ENCODE results near the gene IZUMO4. TPM values are rescaled to one million over a fixed set of nuclear protein-coding genes. Genes with fewer than 3 reads are reported as not detected.

IZUMO4 gene
- total RNA-seq, 1 donor from 2014 or later: 9.5 TPM

- Mint-ChIP-seq H3K4me3 (ENCODE audit: low read depth) (peak overlapping the region; percentile 87), H3K36me3 (ENCODE audit: low read depth) (no peaks in the 10 kb centered on the region), H3K4me1 (ENCODE audit: low read depth) (peaks cover 19% of the 10 kb centered on the region), H3K9me3 (no peaks in the 10 kb centered on the region), H3K27me3 (ENCODE audit: low read depth) (no peaks in the 10 kb centered on the region), H3K27ac (peak overlapping the region; percentile 64)
- DNase-seq (ENCODE audit: low spot score): no peak
- intact Hi-C loops (cut with micrococcal nuclease): loop anchor here (5.0 kb wide), 1 partner anchor 35 kb away; the partner anchor contains the start of genes IZUMO4 and MOB3A
Measured at GRCh38 chr19:2062770-2063169, 33.9 kb upstream of the IZUMO4 start.

- DNase-seq (ENCODE audit: low spot score): no peak
- no peak overlapping the region for H3K27ac Mint-ChIP-seq
Measured at GRCh38 chr19:2063824-2064223, 32.9 kb upstream of the IZUMO4 start.

DNA sequence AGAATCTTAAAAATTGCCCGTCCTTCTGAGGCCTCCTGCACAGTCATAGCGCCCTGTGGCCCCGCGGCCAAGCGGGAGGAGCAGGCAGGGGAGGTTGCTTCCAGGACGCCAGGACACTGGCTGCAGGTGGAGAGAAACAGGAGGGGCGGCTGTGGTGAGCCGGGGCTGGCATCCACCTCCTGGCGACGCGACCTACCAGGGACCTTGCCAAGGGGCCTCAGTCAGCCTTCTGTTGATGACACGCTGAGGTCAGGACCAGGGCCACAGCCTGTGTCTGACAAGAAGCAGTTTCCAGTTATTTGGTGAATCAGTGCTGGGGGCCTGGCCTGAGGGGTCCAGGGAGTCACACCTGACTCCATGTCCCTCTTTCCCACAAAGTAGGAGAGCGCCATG is 32.3 kb upstream of the IZUMO4 start:
- intact Hi-C loops (cut with micrococcal nuclease): loop anchor here (5.0 kb wide), 1 partner anchor 33 kb away; the partner anchor contains the start of genes IZUMO4 and MOB3A
- Mint-ChIP-seq H3K4me1 (ENCODE audit: low read depth) (peaks cover 14% of the 10 kb centered on the region), H3K27me3 (ENCODE audit: low read depth) (no peaks in the 10 kb centered on the region), H3K9me3 (no peaks in the 10 kb centered on the region), H3K36me3 (ENCODE audit: low read depth) (peaks cover 9% of the 10 kb centered on the region), H3K27ac (no peak overlapping the region), H3K4me3 (ENCODE audit: low read depth) (no peak overlapping the region)
- no peak for DNase-seq (ENCODE audit: low spot score)

More at GRCh38 chr19:2063824-2064223, 32.9 kb upstream of the IZUMO4 start:
- Mint-ChIP-seq H3K27me3 (ENCODE audit: low read depth) (no peaks in the 10 kb centered on the region), H3K36me3 (ENCODE audit: low read depth) (peaks cover 4% of the 10 kb centered on the region), H3K4me3 (ENCODE audit: low read depth) (no peak overlapping the region), H3K4me1 (ENCODE audit: low read depth) (peaks cover 18% of the 10 kb centered on the region), H3K9me3 (no peaks in the 10 kb centered on the region)
- intact Hi-C loops (cut with micrococcal nuclease): loop anchor here (5.0 kb wide), 1 partner anchor 33 kb away; the partner anchor contains the start of genes IZUMO4 and MOB3A

DNA sequence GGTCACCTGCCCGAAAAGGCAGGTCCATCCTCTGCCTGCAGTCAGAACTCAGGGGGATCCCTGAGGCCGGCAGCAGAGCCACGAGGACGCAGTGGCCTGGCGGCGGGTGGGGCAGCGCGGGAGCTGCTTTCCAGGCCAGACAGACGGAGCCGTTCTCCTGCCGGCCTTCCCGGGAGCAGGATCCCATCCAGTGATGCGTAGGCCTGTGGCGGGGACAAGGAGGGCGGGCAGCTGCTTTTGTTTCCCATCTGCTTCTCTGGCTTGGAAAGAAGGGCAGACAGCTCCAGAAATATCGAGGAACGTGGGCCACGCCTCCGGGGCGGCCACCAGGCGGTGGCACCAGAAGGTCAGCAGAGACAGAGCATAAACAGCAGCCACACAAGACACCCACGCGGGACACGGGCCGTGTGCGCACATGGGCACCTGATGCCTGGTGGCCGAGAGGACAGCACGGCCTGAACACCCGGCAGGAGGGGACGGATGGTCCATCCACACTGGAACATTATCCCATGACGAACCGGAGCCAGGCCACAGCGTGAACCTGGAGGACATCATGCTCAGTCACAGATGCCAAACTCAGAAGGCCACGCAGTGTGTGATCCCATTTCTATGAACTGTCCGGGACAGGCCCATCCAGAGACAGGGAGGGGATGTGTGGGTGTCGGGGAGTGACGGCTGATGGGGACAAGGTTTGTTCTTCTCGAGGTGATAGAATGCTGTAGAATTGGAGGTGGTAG is 31.8 kb upstream of the IZUMO4 start:
- H3K27me3 Mint-ChIP-seq (ENCODE audit: low read depth): no peaks in the 10 kb centered on the region
- H3K9me3 Mint-ChIP-seq: no peaks in the 10 kb centered on the region
- peaks cover 17% of the 10 kb centered on the region for H3K4me1 Mint-ChIP-seq (ENCODE audit: low read depth)
- no peak for DNase-seq (ENCODE audit: low spot score)
- intact Hi-C loops (cut with micrococcal nuclease): loop anchor here (5.0 kb wide), 1 partner anchor 32 kb away; the partner anchor contains the start of genes IZUMO4 and MOB3A
- no peak overlapping the region for H3K4me3 Mint-ChIP-seq (ENCODE audit: low read depth)
- H3K27ac Mint-ChIP-seq: no peak overlapping the region
- peaks cover 14% of the 10 kb centered on the region for H3K36me3 Mint-ChIP-seq (ENCODE audit: low read depth)

DNA sequence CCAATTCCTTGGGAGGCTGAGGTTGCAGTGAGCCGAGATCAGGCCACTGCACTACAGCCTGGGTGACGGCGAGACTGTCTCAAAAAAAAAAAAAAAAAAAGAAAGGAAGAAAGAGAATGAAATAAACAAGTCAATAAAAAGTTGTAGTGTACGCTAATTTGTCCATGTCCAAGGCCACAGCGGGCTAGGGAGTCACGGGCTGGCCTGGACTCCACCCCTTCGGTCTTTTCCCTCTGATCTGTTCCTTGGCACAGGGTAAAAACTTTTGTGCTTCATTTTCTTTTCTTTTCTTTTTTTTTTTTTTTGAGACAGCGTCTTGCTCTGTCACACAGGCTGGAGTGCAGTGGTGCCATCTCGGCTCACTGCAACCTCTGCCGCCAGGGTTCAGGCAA is 26.3 kb upstream of the IZUMO4 start:
- Mint-ChIP-seq H3K9me3 (no peaks in the 10 kb centered on the region), H3K36me3 (ENCODE audit: low read depth) (peaks cover 50% of the 10 kb centered on the region)
- intact Hi-C loops (cut with micrococcal nuclease): loop anchor here (1.0 kb wide), 1 partner anchor 51 kb away; no protein-coding TSS in a partner anchor

GRCh38 chr19:2070986-2071673 is 25.6 kb upstream of the IZUMO4 start:
- H3K4me1 Mint-ChIP-seq (ENCODE audit: low read depth): peaks cover 14% of the 10 kb centered on the region
- H3K9me3 Mint-ChIP-seq: no peaks in the 10 kb centered on the region
- no peak overlapping the region for H3K4me3 Mint-ChIP-seq (ENCODE audit: low read depth)
- H3K27me3 Mint-ChIP-seq (ENCODE audit: low read depth): no peaks in the 10 kb centered on the region
- intact Hi-C loops (cut with micrococcal nuclease): loop anchor here (1.0 kb wide), 1 partner anchor 52 kb away; no protein-coding TSS in a partner anchor
- peak overlapping the region; percentile 69 for H3K27ac Mint-ChIP-seq
- H3K36me3 Mint-ChIP-seq (ENCODE audit: low read depth): peaks cover 54% of the 10 kb centered on the region
- DNase-seq (ENCODE audit: low spot score): no peak

More for the DNA sequence above, 26.3 kb upstream of the IZUMO4 start:
- no peak overlapping the region for H3K4me3 Mint-ChIP-seq (ENCODE audit: low read depth)
- peak overlapping the region; percentile 55 for H3K27ac Mint-ChIP-seq
- H3K4me1 Mint-ChIP-seq (ENCODE audit: low read depth): peaks cover 14% of the 10 kb centered on the region
- H3K27me3 Mint-ChIP-seq (ENCODE audit: low read depth): no peaks in the 10 kb centered on the region
- no peak for DNase-seq (ENCODE audit: low spot score)

DNA sequence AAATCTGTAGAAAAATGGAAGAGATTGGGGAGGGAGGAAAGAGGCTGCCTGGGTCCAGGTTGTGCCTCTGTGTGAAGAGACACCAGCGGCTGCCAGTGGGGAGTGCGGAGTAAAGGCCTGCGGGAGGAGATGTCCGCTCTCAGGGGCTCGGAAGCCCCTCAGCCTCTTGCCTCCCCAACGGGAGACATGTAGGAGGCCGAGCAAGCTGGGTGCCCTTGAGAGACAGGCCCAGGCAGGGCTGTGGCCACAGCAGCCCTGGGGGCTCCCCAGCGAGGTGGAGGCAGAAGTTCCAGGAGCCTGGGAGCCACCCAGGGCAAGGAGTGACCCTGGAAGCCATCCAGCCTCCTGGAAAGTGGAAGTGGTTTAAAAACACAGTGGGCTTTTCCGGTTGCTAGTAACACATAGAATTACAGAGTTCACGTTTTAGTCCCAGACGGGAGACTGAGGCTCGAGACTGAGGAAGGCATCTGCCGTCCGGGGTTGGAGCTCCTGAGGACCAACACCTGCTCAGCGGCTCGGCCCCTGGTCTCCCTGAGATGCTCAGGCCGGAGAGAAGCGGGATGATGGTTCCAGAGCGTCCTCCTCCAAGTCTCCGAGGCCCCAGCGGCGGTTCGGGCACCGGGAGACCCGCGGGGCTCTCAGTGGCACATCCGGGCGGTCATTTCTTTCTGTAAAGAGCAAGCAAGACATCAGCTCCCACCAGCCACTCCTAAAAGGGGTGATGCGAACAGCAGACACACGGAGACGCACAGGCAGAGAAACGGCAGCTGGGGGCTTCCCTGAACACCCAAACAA is 23.8 kb upstream of the IZUMO4 start:
- intact Hi-C loops (cut with micrococcal nuclease): no loop called here
- Mint-ChIP-seq H3K36me3 (ENCODE audit: low read depth) (peaks cover 70% of the 10 kb centered on the region), H3K9me3 (no peaks in the 10 kb centered on the region), H3K27me3 (ENCODE audit: low read depth) (no peaks in the 10 kb centered on the region), H3K27ac (peak overlapping the region; percentile 22), H3K4me3 (ENCODE audit: low read depth) (peak overlapping the region; percentile 2), H3K4me1 (ENCODE audit: low read depth) (peaks cover 14% of the 10 kb centered on the region)
- DNase-seq (ENCODE audit: low spot score): no peak

- DNase-seq (ENCODE audit: low spot score): no peak
- H3K27ac Mint-ChIP-seq: no peak overlapping the region
- peaks cover 79% of the 10 kb centered on the region for H3K36me3 Mint-ChIP-seq (ENCODE audit: low read depth)
Measured at GRCh38 chr19:2076526-2076944, 20.2 kb upstream of the IZUMO4 start.

GRCh38 chr19:2077398-2077797 is 19.3 kb upstream of the IZUMO4 start:
- Mint-ChIP-seq H3K27me3 (ENCODE audit: low read depth) (no peaks in the 10 kb centered on the region), H3K27ac (no peak overlapping the region), H3K36me3 (ENCODE audit: low read depth) (peaks cover 81% of the 10 kb centered on the region), H3K4me3 (ENCODE audit: low read depth) (no peak overlapping the region), H3K4me1 (ENCODE audit: low read depth) (peaks cover 28% of the 10 kb centered on the region), H3K9me3 (no peaks in the 10 kb centered on the region)
- DNase-seq (ENCODE audit: low spot score): no peak
- intact Hi-C loops (cut with micrococcal nuclease): no loop called here

More at GRCh38 chr19:2076526-2076944, 20.2 kb upstream of the IZUMO4 start:
- Mint-ChIP-seq H3K4me3 (ENCODE audit: low read depth) (no peak overlapping the region), H3K27me3 (ENCODE audit: low read depth) (no peaks in the 10 kb centered on the region), H3K9me3 (no peaks in the 10 kb centered on the region), H3K4me1 (ENCODE audit: low read depth) (peaks cover 23% of the 10 kb centered on the region)
- intact Hi-C loops (cut with micrococcal nuclease): no loop called here

- Mint-ChIP-seq H3K27me3 (ENCODE audit: low read depth) (no peaks in the 10 kb centered on the region), H3K9me3 (no peaks in the 10 kb centered on the region), H3K36me3 (ENCODE audit: low read depth) (peaks cover 81% of the 10 kb centered on the region), H3K27ac (no peak overlapping the region), H3K4me3 (ENCODE audit: low read depth) (no peak overlapping the region), H3K4me1 (ENCODE audit: low read depth) (peaks cover 28% of the 10 kb centered on the region)
- no peak for DNase-seq (ENCODE audit: low spot score)
- intact Hi-C loops (cut with micrococcal nuclease): no loop called here
Measured at GRCh38 chr19:2077833-2078619, 18.7 kb upstream of the IZUMO4 start.

- H3K9me3 Mint-ChIP-seq: no peaks in the 10 kb centered on the region
- H3K27ac Mint-ChIP-seq: peak overlapping the region; percentile 100
- no peaks in the 10 kb centered on the region for H3K27me3 Mint-ChIP-seq (ENCODE audit: low read depth)
- H3K36me3 Mint-ChIP-seq (ENCODE audit: low read depth): peaks cover 85% of the 10 kb centered on the region
- H3K4me1 Mint-ChIP-seq (ENCODE audit: low read depth): peaks cover 26% of the 10 kb centered on the region
- peak overlapping the region; percentile 37 for H3K4me3 Mint-ChIP-seq (ENCODE audit: low read depth)
- intact Hi-C loops (cut with micrococcal nuclease): no loop called here
- DNase-seq (ENCODE audit: low spot score): no peak
Measured at GRCh38 chr19:2079076-2079864, 17.4 kb upstream of the IZUMO4 start.
